C4-2B (cell line): ENCODE results near the gene EFCAB6.

Source experiments
- H3K27ac ChIP-seq: fragments of 450-650 bp; 2 replicates; pipeline ENCODE4 v1.5.1; 2017
- CTCF ChIP-seq: fragments of 450-650 bp; conservative IDR thresholded peaks from 2 replicates; pipeline ENCODE4 v1.5.1; 2017; ENCODE audit warnings: mild to moderate bottlenecking
- ZFX ChIP-seq: fragments of 450-650 bp; IDR thresholded peaks from 2 replicates; pipeline ENCODE4 v1.6.1; 2017

The EFCAB6 gene

DNA sequence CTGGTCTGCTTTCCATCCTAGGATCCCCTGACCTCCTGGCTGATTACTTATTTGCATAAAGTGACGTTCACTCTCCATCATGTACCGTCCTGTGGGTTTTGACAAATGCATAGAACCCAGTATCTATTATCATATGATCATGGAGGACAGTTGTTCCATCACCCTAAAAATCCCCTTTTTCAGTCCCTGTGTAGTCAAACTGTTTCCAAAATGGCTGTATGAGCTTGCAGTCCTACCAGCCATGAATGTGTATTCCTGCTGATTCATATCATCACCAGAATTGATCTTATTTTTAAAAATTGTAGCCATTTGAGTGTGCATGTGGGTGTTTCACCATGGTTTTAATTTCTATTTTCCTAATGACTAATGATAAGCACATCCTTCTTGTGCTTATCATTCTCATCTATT lies 291.5 kb downstream of the EFCAB6 start:
- no peak overlapping the region for H3K27ac ChIP-seq
- no peak for TF ChIP-seq CTCF
- no peak for TF ChIP-seq ZFX

GRCh38 chr22:43516996-43517635 lies 295.0 kb downstream of the EFCAB6 start:
- no peak overlapping the region for H3K27ac ChIP-seq
- no peak for TF ChIP-seq CTCF
- no peak for TF ChIP-seq ZFX

DNA sequence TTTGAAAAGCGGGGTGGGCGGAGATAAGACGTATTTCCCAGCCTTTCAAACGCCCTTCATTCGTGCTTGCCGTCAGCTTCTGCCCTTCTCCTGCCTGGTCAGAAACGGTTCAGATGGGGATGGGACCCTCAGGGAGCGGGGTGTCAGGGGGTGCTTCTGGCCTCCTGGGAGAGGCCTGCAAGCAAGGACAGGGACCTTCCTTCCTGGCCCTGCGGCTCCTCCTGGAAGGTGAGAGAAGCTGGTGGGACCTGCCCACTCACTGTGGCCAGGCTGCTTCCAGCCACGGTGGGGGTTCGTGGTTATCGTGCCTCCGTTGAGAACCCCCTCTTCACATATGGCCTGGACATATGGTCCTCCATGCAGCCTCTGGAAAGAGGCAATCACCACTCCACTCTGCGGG lies 295.7 kb downstream of the EFCAB6 start:
- no peak overlapping the region for H3K27ac ChIP-seq
- no peak for TF ChIP-seq ZFX
- TF ChIP-seq CTCF = no peak

GRCh38 chr22:43515902-43516301 lies 296.2 kb downstream of the EFCAB6 start:
- TF ChIP-seq CTCF = no peak
- TF ChIP-seq ZFX = no peak
- H3K27ac ChIP-seq = no peak overlapping the region

GRCh38 chr22:43515411-43515810 lies 296.7 kb downstream of the EFCAB6 start:
- TF ChIP-seq ZFX = no peak
- no peak for TF ChIP-seq CTCF
- H3K27ac ChIP-seq = no peak overlapping the region; the same call in 1 of the 2 replicates

DNA sequence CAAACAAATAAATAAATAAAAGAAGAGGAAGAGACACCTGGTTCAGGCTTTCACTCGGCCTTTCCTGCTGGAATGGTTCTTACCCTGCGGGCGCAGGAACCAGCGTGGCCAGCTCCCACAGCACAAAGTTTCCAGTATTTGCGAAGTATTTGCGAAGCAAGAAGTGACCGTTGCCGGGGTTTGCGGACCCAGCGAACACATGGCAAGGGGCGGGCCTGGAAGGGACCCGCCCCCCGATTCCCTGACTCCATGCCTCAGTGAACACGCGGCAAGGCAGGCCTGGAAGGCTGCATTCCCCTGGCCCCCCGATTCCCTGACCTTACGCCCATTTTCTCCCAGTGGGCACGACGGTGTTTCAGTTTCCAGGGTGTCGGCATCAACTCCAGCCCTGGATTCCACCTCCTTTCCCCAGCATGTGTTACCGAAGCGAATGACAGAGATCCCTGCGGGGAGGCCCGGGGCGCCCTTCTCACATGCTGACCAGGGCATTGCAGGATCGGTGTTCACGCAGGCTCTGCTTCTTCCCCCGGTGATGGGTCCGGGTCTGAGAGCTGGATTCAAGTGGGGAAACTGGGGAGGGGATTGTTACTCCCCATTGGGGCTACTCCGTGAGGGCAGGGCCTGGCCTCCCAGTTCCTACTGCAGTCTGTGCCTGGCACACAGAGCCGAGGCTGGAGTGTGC lies 297.5 kb downstream of the EFCAB6 start:
- H3K27ac ChIP-seq = peak overlapping the region; percentile 24; the same call in 1 of the 2 replicates
- TF ChIP-seq CTCF (no peak), ZFX (no peak)

DNA sequence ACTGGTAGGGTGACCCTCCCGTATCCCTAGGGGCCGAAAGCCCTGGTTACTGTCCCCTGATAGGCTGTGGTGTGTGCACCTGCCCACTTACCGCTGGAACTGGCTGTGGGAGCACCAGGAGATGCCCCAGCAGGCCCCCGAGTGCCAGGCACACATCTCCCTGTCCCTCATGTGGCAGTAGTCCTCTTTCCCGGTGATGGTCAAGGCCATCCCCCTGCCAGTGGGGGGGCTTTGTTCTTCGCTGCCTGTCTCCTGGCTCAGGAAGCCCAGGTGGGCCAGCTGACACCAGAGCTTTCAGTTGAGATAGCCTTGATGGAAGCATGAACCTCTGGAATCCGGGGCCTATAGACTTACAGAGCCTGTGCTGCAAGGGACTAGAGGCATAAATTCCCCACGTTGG lies 299.8 kb downstream of the EFCAB6 start:
- TF ChIP-seq ZFX (no peak), CTCF (no peak)
- H3K27ac ChIP-seq = no peak overlapping the region
